Astrocyte of the spinal cord (primary cell): ENCODE results near the gene GAA.

ENCODE experiments used
- DNase-seq: peaks from one replicate; pipeline ENCODE4 v3.0.0; 2011; ENCODE audit warnings: low read depth, low spot score
- H3K4me3 ChIP-seq: 2 replicates; pipeline ENCODE4 v1.5.1; 2011; ENCODE audit warnings: low read depth, mild to moderate bottlenecking, low read length, moderate library complexity
- CTCF ChIP-seq: IDR thresholded peaks from 2 replicates; pipeline ENCODE4 v1.5.1; 2012; ENCODE audit warnings: low read depth, mild to moderate bottlenecking, low read length, inconsistent platforms
- in situ Hi-C: cut with HindIII; loops from 2 replicates; pipeline ENCODE4 v1.10.0; 2017; ENCODE audit warnings: low sequenced_read_pairs

The GAA gene

GRCh38 chr17:80070375-80071115, 30.8 kb upstream of the GAA start:
- TF ChIP-seq CTCF: no peak
- in situ Hi-C loops: no loop called here

GRCh38 chr17:80071116-80071841, 30.1 kb upstream of the GAA start:
- in situ Hi-C loops: no loop called here
- peak; percentile 10 for DNase-seq
- no peak for TF ChIP-seq CTCF
- H3K4me3 ChIP-seq: no peak overlapping the region

More at GRCh38 chr17:80070375-80071115, 30.8 kb upstream of the GAA start:
- no peak overlapping the region for H3K4me3 ChIP-seq
- no peak for DNase-seq

- in situ Hi-C loops: no loop called here
- H3K4me3 ChIP-seq: no peak overlapping the region
- DNase-seq: no peak
- TF ChIP-seq CTCF: no peak
Observed at GRCh38 chr17:80072410-80072809, 29.0 kb upstream of the GAA start.

GRCh38 chr17:80080081-80080480, 21.3 kb upstream of the GAA start:
- TF ChIP-seq CTCF: no peak
- DNase-seq: no peak
- H3K4me3 ChIP-seq: no peak overlapping the region
- in situ Hi-C loops: no loop called here

GRCh38 chr17:80081596-80081995, 19.8 kb upstream of the GAA start:
- no peak for DNase-seq
- H3K4me3 ChIP-seq: no peak overlapping the region
- in situ Hi-C loops: no loop called here
- TF ChIP-seq CTCF: no peak

GRCh38 chr17:80082403-80083135, 18.8 kb upstream of the GAA start:
- H3K4me3 ChIP-seq: no peak overlapping the region
- peak; percentile 82 for TF ChIP-seq CTCF
- DNase-seq: peak; percentile 65
- in situ Hi-C loops: no loop called here
